ENCODE results near the gene TRIM9.

DNA sequence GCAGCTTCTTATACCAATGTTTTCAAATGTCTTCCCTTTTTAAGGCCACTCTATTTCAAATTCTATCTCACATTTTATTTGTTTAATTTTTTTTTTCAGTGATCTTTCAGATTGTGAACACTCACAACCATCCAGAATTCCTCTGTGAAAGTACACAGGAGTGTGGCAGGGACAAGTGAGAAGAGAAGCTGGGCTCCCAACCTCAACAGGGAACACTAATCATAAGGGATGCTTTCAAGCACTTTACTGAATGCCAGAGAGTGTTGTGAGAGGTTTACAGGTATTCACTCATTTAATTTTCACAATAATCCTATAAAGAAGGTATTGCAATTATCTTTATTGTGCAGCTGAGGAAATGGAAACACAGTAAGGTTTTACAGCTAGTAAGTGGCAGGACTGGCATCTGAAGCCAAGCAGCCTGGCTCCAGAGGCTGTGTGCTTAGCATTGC lies 90.5 kb downstream of the TRIM9 start:
- TF ChIP-seq, protein P1, sequence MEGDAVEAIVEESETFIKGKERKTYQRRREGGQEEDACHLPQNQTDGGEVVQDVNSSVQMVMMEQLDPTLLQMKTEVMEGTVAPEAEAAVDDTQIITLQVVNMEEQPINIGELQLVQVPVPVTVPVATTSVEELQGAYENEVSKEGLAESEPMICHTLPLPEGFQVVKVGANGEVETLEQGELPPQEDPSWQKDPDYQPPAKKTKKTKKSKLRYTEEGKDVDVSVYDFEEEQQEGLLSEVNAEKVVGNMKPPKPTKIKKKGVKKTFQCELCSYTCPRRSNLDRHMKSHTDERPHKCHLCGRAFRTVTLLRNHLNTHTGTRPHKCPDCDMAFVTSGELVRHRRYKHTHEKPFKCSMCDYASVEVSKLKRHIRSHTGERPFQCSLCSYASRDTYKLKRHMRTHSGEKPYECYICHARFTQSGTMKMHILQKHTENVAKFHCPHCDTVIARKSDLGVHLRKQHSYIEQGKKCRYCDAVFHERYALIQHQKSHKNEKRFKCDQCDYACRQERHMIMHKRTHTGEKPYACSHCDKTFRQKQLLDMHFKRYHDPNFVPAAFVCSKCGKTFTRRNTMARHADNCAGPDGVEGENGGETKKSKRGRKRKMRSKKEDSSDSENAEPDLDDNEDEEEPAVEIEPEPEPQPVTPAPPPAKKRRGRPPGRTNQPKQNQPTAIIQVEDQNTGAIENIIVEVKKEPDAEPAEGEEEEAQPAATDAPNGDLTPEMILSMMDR (IDR thresholded peaks at IDR 0.05; ENCODE audit: low read length) = no peak
- TF ChIP-seq EZH2 (optimal IDR thresholded peaks at IDR 0.05; ENCODE audit: low read depth, low read length) (no peak), EZH2phosphoT487 (IDR thresholded peaks at IDR 0.05; ENCODE audit: low read length) (no peak)
